HFF-Myc (cell line): ENCODE measurements around the gene NUBP2.

Experiments
- DNase-seq: peaks from one replicate; pipeline ENCODE4 v3.0.0-alpha.2; 2011; ENCODE audit warnings: low read depth; ENCODE audit errors: extremely low read depth
- H3K4me3 ChIP-seq: replicated peaks from 2 replicates; pipeline ENCODE4 v1.5.1; 2011; ENCODE audit warnings: low read depth, mild to moderate bottlenecking, control low read depth, low read length
- CTCF ChIP-seq: IDR thresholded peaks from 2 replicates; pipeline ENCODE4 v1.5.1; 2012; ENCODE audit warnings: mild to moderate bottlenecking, low read depth, low read length, control low read depth; ENCODE audit errors: missing control alignments

Gene NUBP2

GRCh38 chr16:1810106-1810505, 27.3 kb downstream of the NUBP2 start:
- no peak overlapping the region for H3K4me3 ChIP-seq
- TF ChIP-seq CTCF, result no peak
- DNase-seq, result no peak

DNA sequence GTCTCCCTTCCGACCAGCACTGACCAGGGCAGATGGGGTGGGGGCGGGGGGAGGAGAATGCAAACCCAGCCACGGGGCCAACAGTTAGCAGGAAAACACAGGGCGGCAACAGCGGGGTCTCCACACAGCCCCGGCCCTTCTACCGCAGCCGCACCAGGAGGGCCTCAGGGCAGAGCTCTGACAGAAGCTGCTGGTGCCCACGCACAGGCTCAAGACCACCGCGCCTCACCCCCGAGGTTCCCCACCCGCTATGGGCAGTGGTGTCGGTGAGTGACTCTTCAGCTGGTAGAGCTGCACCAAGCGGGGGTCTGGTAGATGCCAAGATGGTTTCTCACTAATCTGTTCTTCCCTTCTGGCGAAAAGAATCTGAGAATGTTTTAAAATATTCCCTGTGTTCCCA, 27.8 kb downstream of the NUBP2 start:
- H3K4me3 ChIP-seq, result no peak overlapping the region
- TF ChIP-seq CTCF, result no peak

GRCh38 chr16:1812732-1813163, 30.0 kb downstream of the NUBP2 start:
- DNase-seq, result no peak
- H3K4me3 ChIP-seq, result no peak overlapping the region
- peak; percentile 66 for TF ChIP-seq CTCF

More for the DNA sequence above, 27.8 kb downstream of the NUBP2 start:
- no peak for DNase-seq

DNA sequence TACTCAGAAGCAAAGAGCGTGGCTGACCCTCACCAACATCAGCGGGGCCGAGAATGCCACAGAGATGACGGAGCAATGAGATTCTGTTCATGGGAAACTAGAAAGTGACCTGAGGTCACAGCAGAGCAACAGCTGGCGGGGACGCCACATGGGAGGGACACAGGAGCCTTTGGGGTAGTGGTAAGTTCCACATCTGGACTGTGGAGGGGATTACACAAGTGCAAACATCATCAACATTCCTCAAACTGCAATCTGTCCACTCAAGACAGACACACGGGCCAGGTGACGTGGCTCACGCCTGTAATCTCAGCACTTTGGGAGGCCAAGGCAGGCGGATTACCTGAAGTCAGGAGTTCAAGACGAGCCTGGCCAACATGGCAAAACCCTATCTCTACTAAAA, 32.7 kb downstream of the NUBP2 start:
- TF ChIP-seq CTCF, result no peak
- no peak overlapping the region for H3K4me3 ChIP-seq
- DNase-seq, result no peak

DNA sequence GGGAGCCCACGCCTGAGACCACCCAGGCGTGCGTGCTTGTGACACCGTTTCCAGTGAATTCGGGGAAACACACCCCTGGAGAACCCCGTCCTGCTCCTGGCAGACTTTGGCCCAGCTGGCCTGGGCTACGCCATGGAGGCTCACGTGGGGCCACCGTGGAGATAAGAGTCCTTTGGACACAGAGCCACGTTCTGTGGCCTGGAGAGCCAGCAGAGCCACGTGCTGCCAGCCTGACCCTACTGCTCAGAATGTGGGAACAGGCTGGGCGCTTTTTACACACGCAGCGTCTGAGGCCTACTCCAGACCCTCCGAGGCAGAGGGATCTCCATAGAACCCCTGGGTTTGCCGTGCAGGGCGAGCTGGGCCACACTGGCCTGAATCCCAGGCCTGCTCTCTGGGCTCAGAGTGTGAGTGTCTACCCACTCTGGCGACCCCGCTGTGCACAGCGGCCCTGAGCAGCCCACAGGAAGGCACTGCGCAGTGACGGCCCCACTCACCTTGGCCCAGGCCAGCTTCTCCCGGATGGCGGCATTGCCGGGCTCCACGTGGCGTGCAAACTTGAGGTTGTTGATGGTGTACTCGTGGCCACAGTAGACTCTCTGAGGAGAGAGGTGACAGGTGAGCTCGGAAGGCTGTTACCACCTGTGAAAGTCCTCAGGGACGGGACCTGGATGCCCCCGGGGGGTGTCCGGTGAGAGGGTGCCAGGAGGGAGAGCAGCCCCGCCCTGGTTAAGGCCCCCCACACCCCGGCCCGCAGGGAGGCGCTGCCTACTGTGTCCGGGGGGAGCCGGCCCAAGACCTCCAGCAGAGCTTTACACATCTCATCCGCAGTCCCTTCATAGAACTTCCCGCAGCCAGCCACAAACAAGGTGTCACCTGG, 33.9 kb downstream of the NUBP2 start:
- no peak for TF ChIP-seq CTCF
- DNase-seq, result no peak
- H3K4me3 ChIP-seq, result no peak overlapping the region

GRCh38 chr16:1817276-1817589, 34.5 kb downstream of the NUBP2 start:
- TF ChIP-seq CTCF, result no peak
- DNase-seq, result no peak
- H3K4me3 ChIP-seq, result no peak overlapping the region

GRCh38 chr16:1817716-1818115, 35.0 kb downstream of the NUBP2 start:
- no peak for DNase-seq
- TF ChIP-seq CTCF, result no peak
- no peak overlapping the region for H3K4me3 ChIP-seq
